HepG2 (cell line): ENCODE results near the gene GSTM4. TPM values are rescaled to one million over a fixed set of nuclear protein-coding genes. Genes with fewer than 3 reads are reported as not detected.

Experiments used
- ASH2L ChIP-seq: fragments of 300-600, 200-600 bp; sonication (generic); IDR thresholded peaks from 2 replicates; pipeline ENCODE4 v1.7.0; 2017; ENCODE audit warnings: low read depth, mild to moderate bottlenecking, moderate library complexity, mixed read lengths, low read length; ENCODE audit not compliant: insufficient read length
- EZH2 ChIP-seq: conservative IDR thresholded peaks from 2 replicates; pipeline ENCODE4 v1.6.1; 2012; ENCODE audit warnings: mild to moderate bottlenecking, low read depth, low read length, moderate library complexity
- HOXA5 ChIP-seq: sonication (generic); formaldehyde crosslinking; IDR thresholded peaks from 2 replicates; pipeline ENCODE4 v1.4.0; 2020; ENCODE audit warnings: missing genetic modification reagents
- KDM5A ChIP-seq: fragments of 200-600 bp; sonication (generic); IDR thresholded peaks from 2 replicates; pipeline ENCODE4 v1.7.0; 2018; ENCODE audit warnings: antibody characterized with exemption, mild to moderate bottlenecking, low read length, borderline replicate concordance
- NFATC3 ChIP-seq: sonication (generic); formaldehyde crosslinking; IDR thresholded peaks from 2 replicates; pipeline ENCODE4 v1.5.1; 2020; ENCODE audit warnings: mild to moderate bottlenecking, missing genetic modification reagents
- PITX1 ChIP-seq: sonication (generic); formaldehyde crosslinking; IDR thresholded peaks from 2 replicates; pipeline ENCODE4 v1.5.1; 2020; ENCODE audit warnings: mild to moderate bottlenecking, missing genetic modification reagents
- RFX5 ChIP-seq: IDR thresholded peaks from 2 replicates; pipeline ENCODE4 v1.6.1; 2011; ENCODE audit warnings: low read depth, low read length, improper control_type of control experiment
- RNF2 ChIP-seq: fragments of 450-650 bp; conservative IDR thresholded peaks from 2 replicates; pipeline ENCODE4 v1.6.1; 2016; ENCODE audit warnings: low read depth
- SATB2 ChIP-seq: sonication (generic); formaldehyde crosslinking; IDR thresholded peaks from 2 replicates; pipeline ENCODE4 v1.5.0; 2020; ENCODE audit warnings: missing genetic modification reagents
- TAF1 ChIP-seq: sonication (generic); formaldehyde crosslinking; IDR thresholded peaks from 2 replicates; pipeline ENCODE4 v1.4.0; 2020; ENCODE audit warnings: missing genetic modification reagents
- ZFP36 ChIP-seq: fragments of 150-350 bp; IDR thresholded peaks from 2 replicates; pipeline ENCODE4 v1.6.1; 2018; ENCODE audit warnings: borderline replicate concordance, low read length, low read depth; ENCODE audit not compliant: partially characterized antibody
- ZNF160 ChIP-seq: sonication (generic); formaldehyde crosslinking; IDR thresholded peaks from 2 replicates; pipeline ENCODE4 v1.8.0; 2022; ENCODE audit warnings: mild to moderate bottlenecking, inconsistent platforms, missing genetic modification reagents
- ZNF251 ChIP-seq: sonication (generic); formaldehyde crosslinking; IDR thresholded peaks from 2 replicates; pipeline ENCODE4 v1.9.0; 2021; ENCODE audit warnings: mild to moderate bottlenecking, missing genetic modification reagents
- ZNF530 ChIP-seq: sonication (generic); formaldehyde crosslinking; IDR thresholded peaks from 2 replicates; pipeline ENCODE4 v1.5.0; 2020; ENCODE audit warnings: low read depth, mild to moderate bottlenecking, missing genetic modification reagents
- ZNF577 ChIP-seq: sonication (generic); formaldehyde crosslinking; IDR thresholded peaks from 2 replicates; pipeline ENCODE4 v1.4.0; 2020; ENCODE audit warnings: mild to moderate bottlenecking, low read depth, missing genetic modification reagents, borderline replicate concordance
- polyA plus RNA-seq, 8 experiments: library from polyadenylated mRNA; depleted of rRNA in 3 of 8; stranded (reverse) in 7 of 8; unstranded in 1 of 8; fragments of >200 nt; fragmentation: Illumina TruSeq in 4 of 8; extraction: Trizol in 4 of 8; gene quantifications; 2 replicates each; pipeline versions ENCODE4 v1.2.1 to v1.2.3, GENCODE V29; 2011 to 2016; ENCODE audit warnings: low read depth in 4 of 8, missing spikeins in 1 of 8, mixed read lengths in 1 of 8; ENCODE audit not compliant: insufficient read depth in 1 of 8
- total RNA-seq, 5 experiments: library from RNA; depleted of rRNA; stranded (reverse); fragments of >200 nt; fragmentation: Illumina TruSeq; extraction: Trizol; gene quantifications; 2 replicates each; pipeline ENCODE4 v1.2.3, GENCODE V29; 2016; ENCODE audit warnings: low read depth in 1 of 5
- TF ChIP-seq, protein P1 (sequence below): sonication (generic); formaldehyde crosslinking; IDR thresholded peaks from 2 replicates; pipeline ENCODE4 v1.9.0; 2021; ENCODE audit warnings: missing genetic modification reagents, borderline replicate concordance
- TF ChIP-seq, protein P2 (sequence below): sonication (generic); formaldehyde crosslinking; IDR thresholded peaks from 2 replicates; pipeline ENCODE4 v1.5.1; 2020; ENCODE audit warnings: mild to moderate bottlenecking, missing genetic modification reagents, borderline replicate concordance
- TF ChIP-seq, protein P3 (sequence below): sonication (generic); formaldehyde crosslinking; IDR thresholded peaks from 2 replicates; pipeline ENCODE4 v1.4.0; 2020; ENCODE audit warnings: missing genetic modification reagents; ENCODE audit errors: not compliant biosample characterization
- TF ChIP-seq, protein P4 (sequence below): sonication (generic); formaldehyde crosslinking; IDR thresholded peaks from 2 replicates; pipeline ENCODE4 v1.9.0; 2021; ENCODE audit warnings: missing genetic modification reagents, borderline replicate concordance
- TF ChIP-seq, protein P5 (sequence below): sonication (generic); formaldehyde crosslinking; IDR thresholded peaks from 2 replicates; pipeline ENCODE4 v1.5.0; 2020; ENCODE audit warnings: missing genetic modification reagents
- TF ChIP-seq, protein P6 (sequence below): IDR thresholded peaks from 2 replicates; pipeline ENCODE4 v1.6.1; 2016; ENCODE audit warnings: missing compliant biosample characterization, missing genetic modification reagents, borderline replicate concordance

Gene GSTM4
- total and polyA plus RNA-seq, 2 of the 13 experiments (the other 11 are each of a cell fraction or from before 2014, with no cell fraction given) = 25.3 to 40.8 TPM

DNA sequence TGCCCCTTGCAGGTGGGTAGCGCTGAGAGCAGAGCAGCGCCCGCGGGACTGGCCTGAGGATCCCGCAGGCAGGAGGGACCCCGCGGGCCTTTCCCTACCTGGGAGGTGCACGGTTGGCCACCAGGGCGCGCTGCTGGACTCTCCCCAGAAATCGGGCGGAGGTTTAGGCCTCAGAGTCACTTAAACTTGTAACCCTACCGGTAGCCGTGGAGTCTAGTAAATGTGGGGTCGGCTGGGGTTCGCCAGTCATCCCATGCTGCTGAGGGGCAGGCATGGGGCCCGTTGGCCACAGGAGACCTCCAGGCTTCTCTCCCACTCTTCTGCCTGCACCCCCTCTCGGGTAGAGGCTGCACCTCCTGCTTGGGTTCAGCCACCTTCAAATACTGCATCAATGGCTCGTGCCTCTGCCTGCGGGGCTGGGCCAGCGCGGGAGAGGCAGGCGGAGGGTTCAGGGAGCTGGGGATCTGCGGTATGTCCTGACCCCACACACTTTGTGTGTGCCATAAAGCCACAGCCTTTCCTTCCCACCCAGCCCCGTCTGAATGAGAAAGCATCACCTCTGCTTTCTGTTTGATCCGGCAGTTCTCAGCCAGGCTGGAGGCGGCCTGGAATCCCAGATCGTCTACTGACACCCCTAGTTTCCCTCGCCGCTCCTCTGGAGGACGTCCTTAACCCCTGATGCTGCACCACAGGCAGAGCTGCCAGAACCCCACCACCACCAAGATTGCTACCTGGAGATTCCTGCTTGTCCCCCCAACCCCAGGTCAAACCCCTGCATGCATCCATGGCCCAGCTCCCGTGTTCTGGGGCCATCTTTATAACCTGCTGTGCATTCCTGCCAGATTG lies 12.3 kb upstream of the GSTM4 start (continued):
- TF ChIP-seq RNF2 (no peak), RFX5 (no peak), ZNF577 (CRISPR knock-in tag) (no peak), ZNF251 (CRISPR knock-in tag) (no peak), ASH2L (peak; percentile 29), ZNF530 (no peak), KDM5A (no peak), ZFP36 (no peak), PITX1 (no peak), EZH2 (no peak), TAF1 (peak; percentile 10; the same call in 1 of the 2 replicates), ZNF160 (CRISPR knock-in tag) (no peak), SATB2 (CRISPR knock-in tag) (no peak), HOXA5 (CRISPR knock-in tag) (no peak), NFATC3 (CRISPR knock-in tag) (no peak)
- TF ChIP-seq, protein P1, sequence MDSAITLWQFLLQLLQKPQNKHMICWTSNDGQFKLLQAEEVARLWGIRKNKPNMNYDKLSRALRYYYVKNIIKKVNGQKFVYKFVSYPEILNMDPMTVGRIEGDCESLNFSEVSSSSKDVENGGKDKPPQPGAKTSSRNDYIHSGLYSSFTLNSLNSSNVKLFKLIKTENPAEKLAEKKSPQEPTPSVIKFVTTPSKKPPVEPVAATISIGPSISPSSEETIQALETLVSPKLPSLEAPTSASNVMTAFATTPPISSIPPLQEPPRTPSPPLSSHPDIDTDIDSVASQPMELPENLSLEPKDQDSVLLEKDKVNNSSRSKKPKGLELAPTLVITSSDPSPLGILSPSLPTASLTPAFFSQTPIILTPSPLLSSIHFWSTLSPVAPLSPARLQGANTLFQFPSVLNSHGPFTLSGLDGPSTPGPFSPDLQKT (CRISPR knock-in tag) = no peak
- TF ChIP-seq, protein P2, sequence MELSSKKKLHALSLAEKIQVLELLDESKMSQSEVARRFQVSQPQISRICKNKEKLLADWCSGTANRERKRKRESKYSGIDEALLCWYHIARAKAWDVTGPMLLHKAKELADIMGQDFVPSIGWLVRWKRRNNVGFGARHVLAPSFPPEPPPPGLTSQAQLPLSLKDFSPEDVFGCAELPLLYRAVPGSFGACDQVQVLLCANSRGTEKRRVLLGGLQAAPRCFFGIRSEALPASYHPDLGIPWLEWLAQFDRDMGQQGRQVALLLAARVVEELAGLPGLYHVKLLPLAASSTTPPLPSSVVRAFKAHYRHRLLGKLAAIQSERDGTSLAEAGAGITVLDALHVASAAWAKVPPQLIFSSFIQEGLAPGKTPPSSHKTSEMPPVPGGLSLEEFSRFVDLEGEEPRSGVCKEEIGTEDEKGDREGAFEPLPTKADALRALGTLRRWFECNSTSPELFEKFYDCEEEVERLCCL (CRISPR knock-in tag) = no peak
- TF ChIP-seq, protein P3, sequence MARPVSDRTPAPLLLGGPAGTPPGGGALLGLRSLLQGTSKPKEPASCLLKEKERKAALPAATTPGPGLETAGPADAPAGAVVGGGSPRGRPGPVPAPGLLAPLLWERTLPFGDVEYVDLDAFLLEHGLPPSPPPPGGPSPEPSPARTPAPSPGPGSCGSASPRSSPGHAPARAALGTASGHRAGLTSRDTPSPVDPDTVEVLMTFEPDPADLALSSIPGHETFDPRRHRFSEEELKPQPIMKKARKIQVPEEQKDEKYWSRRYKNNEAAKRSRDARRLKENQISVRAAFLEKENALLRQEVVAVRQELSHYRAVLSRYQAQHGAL (CRISPR knock-in tag) = no peak
- TF ChIP-seq, protein P4, sequence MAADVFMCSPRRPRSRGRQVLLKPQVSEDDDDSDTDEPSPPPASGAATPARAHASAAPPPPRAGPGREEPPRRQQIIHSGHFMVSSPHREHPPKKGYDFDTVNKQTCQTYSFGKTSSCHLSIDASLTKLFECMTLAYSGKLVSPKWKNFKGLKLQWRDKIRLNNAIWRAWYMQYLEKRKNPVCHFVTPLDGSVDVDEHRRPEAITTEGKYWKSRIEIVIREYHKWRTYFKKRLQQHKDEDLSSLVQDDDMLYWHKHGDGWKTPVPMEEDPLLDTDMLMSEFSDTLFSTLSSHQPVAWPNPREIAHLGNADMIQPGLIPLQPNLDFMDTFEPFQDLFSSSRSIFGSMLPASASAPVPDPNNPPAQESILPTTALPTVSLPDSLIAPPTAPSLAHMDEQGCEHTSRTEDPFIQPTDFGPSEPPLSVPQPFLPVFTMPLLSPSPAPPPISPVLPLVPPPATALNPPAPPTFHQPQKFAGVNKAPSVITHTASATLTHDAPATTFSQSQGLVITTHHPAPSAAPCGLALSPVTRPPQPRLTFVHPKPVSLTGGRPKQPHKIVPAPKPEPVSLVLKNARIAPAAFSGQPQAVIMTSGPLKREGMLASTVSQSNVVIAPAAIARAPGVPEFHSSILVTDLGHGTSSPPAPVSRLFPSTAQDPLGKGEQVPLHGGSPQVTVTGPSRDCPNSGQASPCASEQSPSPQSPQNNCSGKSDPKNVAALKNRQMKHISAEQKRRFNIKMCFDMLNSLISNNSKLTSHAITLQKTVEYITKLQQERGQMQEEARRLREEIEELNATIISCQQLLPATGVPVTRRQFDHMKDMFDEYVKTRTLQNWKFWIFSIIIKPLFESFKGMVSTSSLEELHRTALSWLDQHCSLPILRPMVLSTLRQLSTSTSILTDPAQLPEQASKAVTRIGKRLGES (CRISPR knock-in tag) = no peak
- TF ChIP-seq, protein P5, sequence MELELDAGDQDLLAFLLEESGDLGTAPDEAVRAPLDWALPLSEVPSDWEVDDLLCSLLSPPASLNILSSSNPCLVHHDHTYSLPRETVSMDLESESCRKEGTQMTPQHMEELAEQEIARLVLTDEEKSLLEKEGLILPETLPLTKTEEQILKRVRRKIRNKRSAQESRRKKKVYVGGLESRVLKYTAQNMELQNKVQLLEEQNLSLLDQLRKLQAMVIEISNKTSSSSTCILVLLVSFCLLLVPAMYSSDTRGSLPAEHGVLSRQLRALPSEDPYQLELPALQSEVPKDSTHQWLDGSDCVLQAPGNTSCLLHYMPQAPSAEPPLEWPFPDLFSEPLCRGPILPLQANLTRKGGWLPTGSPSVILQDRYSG (CRISPR knock-in tag) = no peak
- TF ChIP-seq, protein P6, sequence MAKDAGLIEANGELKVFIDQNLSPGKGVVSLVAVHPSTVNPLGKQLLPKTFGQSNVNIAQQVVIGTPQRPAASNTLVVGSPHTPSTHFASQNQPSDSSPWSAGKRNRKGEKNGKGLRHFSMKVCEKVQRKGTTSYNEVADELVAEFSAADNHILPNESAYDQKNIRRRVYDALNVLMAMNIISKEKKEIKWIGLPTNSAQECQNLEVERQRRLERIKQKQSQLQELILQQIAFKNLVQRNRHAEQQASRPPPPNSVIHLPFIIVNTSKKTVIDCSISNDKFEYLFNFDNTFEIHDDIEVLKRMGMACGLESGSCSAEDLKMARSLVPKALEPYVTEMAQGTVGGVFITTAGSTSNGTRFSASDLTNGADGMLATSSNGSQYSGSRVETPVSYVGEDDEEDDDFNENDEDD (CRISPR knock-in tag) = no peak
